Endothelial cell of umbilical vein (primary cell): ENCODE measurements around the gene SLC30A3. TPM values are rescaled to one million over a fixed set of nuclear protein-coding genes. Genes with fewer than 3 reads are reported as not detected.

Source experiments
- BruUV-seq: library from RNA; stranded (reverse); fragments of 400-500 nt; replicated peaks from 2 replicates; lab custom pipeline; 2021; lab: Mats Ljungman, UMichigan
- CTCF ChIA-PET: fragments of 300-600, 350-600 bp; sonication (Branson Sonifier 250); formaldehyde crosslinking; loops from one replicate; lab custom pipeline; 2021; ENCODE audit warnings: antibody characterized with exemption, inconsistent platforms; lab: Charles Lee
- POLR2A ChIA-PET: fragments of 300-600, 350-600 bp; sonication (Branson Sonifier 250); formaldehyde crosslinking; loops from one replicate; lab custom pipeline; 2021; ENCODE audit warnings: antibody characterized with exemption, inconsistent platforms; lab: Charles Lee
- DNase-seq: peaks from one replicate; pipeline ENCODE4 v3.0.0-alpha.2; 2011; ENCODE audit warnings: low read depth, low spot score
- FAIRE-seq: peaks from 2 replicates; lab custom pipeline; 2011; peaks lifted over from hg19 to GRCh38; lab: Jason Lieb, UNC
- H2AFZ ChIP-seq: 2 replicates; pipeline ENCODE4 v1.6.0; 2012; ENCODE audit warnings: low read depth, low read length, control low read depth, inconsistent platforms
- H3K27ac ChIP-seq: 2 replicates; pipeline ENCODE4 v1.5.1; 2011; ENCODE audit warnings: low read depth, mild to moderate bottlenecking, control low read depth, low read length, moderate library complexity; ENCODE audit not compliant: insufficient read depth
- H3K27me3 ChIP-seq, 2 experiments: 2 replicates each; pipeline versions ENCODE4 v1.6.0 to v1.6.1; 2011; ENCODE audit warnings: low read length in 2 of 2, mixed read lengths in 1 of 2; ENCODE audit not compliant: control insufficient read depth in 2 of 2, insufficient read depth in 2 of 2
- H3K36me3 ChIP-seq, 2 experiments: 2 replicates in 1 of 2; 3 replicates in 1 of 2; pipeline ENCODE4 v1.5.1; 2011; ENCODE audit warnings: low read length in 2 of 2, mild to moderate bottlenecking in 1 of 2, moderate library complexity in 1 of 2; ENCODE audit not compliant: control insufficient read depth in 2 of 2, insufficient read depth in 2 of 2; ENCODE audit errors: extremely low read depth in 1 of 2
- H3K4me1 ChIP-seq: 3 replicates; pipeline ENCODE4 v1.5.1; 2011; ENCODE audit warnings: mild to moderate bottlenecking, low read length; ENCODE audit not compliant: control insufficient read depth, insufficient read depth; ENCODE audit errors: extremely low read depth
- H3K4me2 ChIP-seq: 2 replicates; pipeline ENCODE4 v1.6.1; 2011; ENCODE audit warnings: low read length, control low read depth, mixed read lengths; ENCODE audit not compliant: insufficient read depth
- H3K4me3 ChIP-seq, 3 experiments: fragments of 200-600 bp in 1 of 3; sonication (generic), shearing (Covaris generic) in 1 of 3; replicated peaks in 1 of 3; 2 replicates each; pipeline ENCODE4 v1.5.1; 2011 to 2016; ENCODE audit warnings: control low read depth in 3 of 3, low read length in 3 of 3, mild to moderate bottlenecking in 2 of 3, inconsistent platforms in 1 of 3, low read depth in 1 of 3, moderate library complexity in 1 of 3; ENCODE audit not compliant: insufficient read depth in 1 of 3
- H3K79me2 ChIP-seq: 2 replicates; pipeline ENCODE4 v1.6.0; 2012; ENCODE audit warnings: low read length, inconsistent platforms; ENCODE audit not compliant: control insufficient read depth, insufficient read depth
- H3K9ac ChIP-seq: replicated peaks from 2 replicates; pipeline ENCODE3; 2011; ENCODE audit warnings: low read length, control low read depth; ENCODE audit not compliant: insufficient read depth; ENCODE audit errors: extremely low read depth
- H3K9me1 ChIP-seq: replicated peaks from 3 replicates; pipeline ENCODE4 v1.6.0; 2011; ENCODE audit warnings: mild to moderate bottlenecking, low read length; ENCODE audit not compliant: control insufficient read depth, insufficient read depth; ENCODE audit errors: extremely low read depth
- H3K9me3 ChIP-seq: replicated peaks from 2 replicates; pipeline ENCODE4 v1.5.1; 2012; ENCODE audit warnings: low read length, inconsistent platforms; ENCODE audit not compliant: control insufficient read depth, insufficient read depth
- H4K20me1 ChIP-seq: replicated peaks from 2 replicates; pipeline ENCODE3; 2011; ENCODE audit warnings: mild to moderate bottlenecking, low read length; ENCODE audit not compliant: control insufficient read depth, insufficient read depth; ENCODE audit errors: extremely low read depth
- EZH2 ChIP-seq: IDR thresholded peaks from 2 replicates; pipeline ENCODE4 v1.6.1; 2012; ENCODE audit warnings: borderline replicate concordance, low read depth, mild to moderate bottlenecking, moderate library complexity, low read length, inconsistent platforms; ENCODE audit not compliant: severe bottlenecking
- FOS ChIP-seq: IDR thresholded peaks from 2 replicates; pipeline ENCODE4 v1.6.1; 2011; ENCODE audit warnings: mild to moderate bottlenecking, low read length, moderate library complexity, borderline replicate concordance; ENCODE audit not compliant: insufficient read depth
- GATA2 ChIP-seq: IDR thresholded peaks from 2 replicates; pipeline ENCODE4 v1.7.0; 2011; ENCODE audit warnings: low read depth, mild to moderate bottlenecking, moderate library complexity, mixed read lengths, low read length; ENCODE audit not compliant: insufficient read length, insufficient read depth
- JUN ChIP-seq: IDR thresholded peaks from 2 replicates; pipeline ENCODE4 v1.6.1; 2011; ENCODE audit warnings: borderline replicate concordance, low read depth; ENCODE audit not compliant: insufficient read length, insufficient read depth
- MAX ChIP-seq: IDR thresholded peaks from 2 replicates; pipeline ENCODE4 v1.6.1; 2011; ENCODE audit not compliant: insufficient read depth, insufficient read length
- POLR2A ChIP-seq: IDR thresholded peaks from 2 replicates; pipeline ENCODE4 v1.6.1; 2012; ENCODE audit warnings: low read depth, mild to moderate bottlenecking, control low read depth, low read length
- POLR2AphosphoS5 ChIP-seq: IDR thresholded peaks from 2 replicates; pipeline ENCODE4 v1.6.1; 2012; ENCODE audit warnings: low read depth, mild to moderate bottlenecking, control low read depth, low read length, moderate library complexity; ENCODE audit not compliant: insufficient read depth
- dilution Hi-C: fragments of 300-500 bp; cut with MboI; formaldehyde crosslinking; loops from one replicate; pipeline ENCODE4 v1.15.0; 2019; ENCODE audit warnings: low sequenced_read_pairs; ENCODE audit not compliant: extremely low pct_ligation_motif_present
- intact Hi-C: fragments of 100-400 bp; cut with micrococcal nuclease; formaldehyde crosslinking; loops from one replicate; pipeline ENCODE4 v1.10.0; 2022
- polyA plus RNA-seq, 4 experiments: library from polyadenylated mRNA; depleted of rRNA in 3 of 4; stranded (reverse) in 3 of 4; unstranded in 1 of 4; fragments of >200 nt; gene quantifications; 2 replicates each; pipeline versions ENCODE4 v1.2.1 to v1.2.3, GENCODE V29; 2011 to 2012; ENCODE audit warnings: missing spikeins in 1 of 4
- total RNA-seq: library from RNA; stranded (reverse); gene quantifications from 2 replicates; pipeline ENCODE4 v1.2.3, GENCODE V29; 2021
- TF ChIP-seq, protein P1 (sequence below), 2 donors: IDR thresholded peaks; 1 replicate in 1 of 2; 2 replicates in 1 of 2; pipeline ENCODE4 v1.5.1; 2011; ENCODE audit warnings: low read length in 2 of 2, mild to moderate bottlenecking in 2 of 2, moderate library complexity in 2 of 2, control low read depth in 1 of 2, inconsistent platforms in 1 of 2, low read depth in 1 of 2; ENCODE audit not compliant: insufficient read depth in 1 of 2; ENCODE audit errors: extremely low read depth in 1 of 2

The SLC30A3 gene
- total and polyA plus RNA-seq, 2 donors (not counting 3 experiments of a cell fraction or from before 2014, with no cell fraction given): 16.7 to 63.9 TPM

DNA sequence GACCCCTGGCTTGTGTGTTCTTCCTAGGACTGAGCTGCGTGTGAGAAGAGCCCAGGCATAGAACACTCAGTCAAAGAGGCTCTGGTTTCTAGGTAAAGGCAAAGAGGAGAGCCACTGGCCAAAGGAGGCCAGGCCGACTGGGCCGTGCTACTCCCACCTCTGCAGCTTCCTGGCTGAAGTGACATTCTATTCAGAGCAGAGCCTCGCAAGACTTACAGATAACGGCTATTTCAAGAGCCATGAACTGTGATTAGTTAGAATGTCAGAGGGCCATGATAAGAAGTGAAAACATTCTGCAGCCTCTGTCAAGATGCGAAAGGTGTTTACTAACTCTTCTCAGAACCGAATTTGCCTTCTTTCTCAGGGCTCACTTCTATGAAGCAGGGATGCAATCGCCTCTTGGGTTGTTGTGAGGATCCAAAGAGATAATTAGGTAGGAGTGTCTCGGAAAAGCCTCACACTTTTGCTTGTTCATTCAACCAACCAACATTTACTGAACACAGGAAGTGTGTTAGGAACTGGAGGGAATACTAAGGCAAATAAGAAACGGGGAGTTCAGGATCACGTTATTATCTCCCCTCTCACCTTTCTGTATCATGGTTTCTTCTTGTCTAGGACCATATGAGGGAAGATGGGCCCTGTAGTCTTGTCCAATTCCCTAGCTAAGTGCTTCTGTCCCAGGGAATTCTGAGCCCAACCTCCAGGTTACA, 8.9 kb upstream of the SLC30A3 start:
- Histone ChIP-seq H3K9me3 (no peaks in the 10 kb centered on the region), H4K20me1 (no peaks in the 10 kb centered on the region), H3K4me1 (no peaks in the 10 kb centered on the region), H3K9ac (no peak overlapping the region), H3K27me3 (peaks cover 8% of the 10 kb centered on the region in 2 experiments), H2AFZ (no peak overlapping the region), H3K27ac (no peak overlapping the region), H3K9me1 (no peaks in the 10 kb centered on the region), H3K79me2 (no peaks in the 10 kb centered on the region), H3K36me3 (no peaks in the 10 kb centered on the region), H3K4me2 (no peak overlapping the region), H3K4me3 (no peak overlapping the region)
- TF ChIP-seq POLR2AphosphoS5: no peak
- TF ChIP-seq EZH2: no peak
- no peak for TF ChIP-seq MAX
- TF ChIP-seq, protein P1, sequence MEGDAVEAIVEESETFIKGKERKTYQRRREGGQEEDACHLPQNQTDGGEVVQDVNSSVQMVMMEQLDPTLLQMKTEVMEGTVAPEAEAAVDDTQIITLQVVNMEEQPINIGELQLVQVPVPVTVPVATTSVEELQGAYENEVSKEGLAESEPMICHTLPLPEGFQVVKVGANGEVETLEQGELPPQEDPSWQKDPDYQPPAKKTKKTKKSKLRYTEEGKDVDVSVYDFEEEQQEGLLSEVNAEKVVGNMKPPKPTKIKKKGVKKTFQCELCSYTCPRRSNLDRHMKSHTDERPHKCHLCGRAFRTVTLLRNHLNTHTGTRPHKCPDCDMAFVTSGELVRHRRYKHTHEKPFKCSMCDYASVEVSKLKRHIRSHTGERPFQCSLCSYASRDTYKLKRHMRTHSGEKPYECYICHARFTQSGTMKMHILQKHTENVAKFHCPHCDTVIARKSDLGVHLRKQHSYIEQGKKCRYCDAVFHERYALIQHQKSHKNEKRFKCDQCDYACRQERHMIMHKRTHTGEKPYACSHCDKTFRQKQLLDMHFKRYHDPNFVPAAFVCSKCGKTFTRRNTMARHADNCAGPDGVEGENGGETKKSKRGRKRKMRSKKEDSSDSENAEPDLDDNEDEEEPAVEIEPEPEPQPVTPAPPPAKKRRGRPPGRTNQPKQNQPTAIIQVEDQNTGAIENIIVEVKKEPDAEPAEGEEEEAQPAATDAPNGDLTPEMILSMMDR (IDR thresholded peaks at IDR 0.05; ENCODE audit: extremely low read depth in 1 of 2, insufficient read depth in 1 of 2, low read depth in 1 of 2, low read length in 2 of 2): no peak
- TF ChIP-seq POLR2A: no peak
- TF ChIP-seq JUN: no peak
- no peak for TF ChIP-seq GATA2
- TF ChIP-seq FOS: no peak
- CTCF ChIA-PET: interaction anchor here (1.1 to 3.3 kb wide), 6 partner anchors 8 to 31 kb away, joined by 4 to 30 read pairs (median 6); partner anchors contain the start of genes SLC30A3 and TRIM54
- FAIRE-seq (no peak), DNase-seq (no peak)
- intact Hi-C loops (no loop called here), dilution Hi-C loops (no loop called here)
- no TSS peak for BruUV-seq
- POLR2A ChIA-PET: no interaction called here
